Measurements from ENCODE around the gene MYO3B.

DNA sequence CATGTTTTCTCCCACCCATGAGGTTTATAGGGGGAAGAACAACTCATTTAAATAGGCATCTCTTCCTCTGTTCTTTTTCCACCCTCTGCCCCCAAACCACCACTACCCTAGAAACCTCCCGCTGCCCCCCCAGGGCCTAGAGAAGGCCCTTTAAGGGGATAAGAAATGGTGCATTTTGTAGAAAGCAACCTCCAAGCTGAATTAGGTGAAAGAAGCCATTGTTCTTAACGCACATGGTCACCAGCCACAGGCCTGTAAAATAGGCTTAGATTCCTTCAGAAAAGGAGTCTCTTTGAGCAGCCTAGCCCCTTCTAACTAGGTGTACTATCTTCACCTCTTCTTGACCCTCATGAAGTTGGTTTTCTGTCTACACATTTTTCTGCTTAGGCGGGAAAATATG is 418.6 kb downstream of the MYO3B start:
- TF ChIP-seq CTCF (IDR thresholded peaks at IDR 0.05) (no peak), EP300 (IDR thresholded peaks at IDR 0.05) (no peak)

Measured in esophagus muscularis mucosa (tissue), 3 donors.